ENCODE data around the gene ABCC4.

The ABCC4 gene, protein sequence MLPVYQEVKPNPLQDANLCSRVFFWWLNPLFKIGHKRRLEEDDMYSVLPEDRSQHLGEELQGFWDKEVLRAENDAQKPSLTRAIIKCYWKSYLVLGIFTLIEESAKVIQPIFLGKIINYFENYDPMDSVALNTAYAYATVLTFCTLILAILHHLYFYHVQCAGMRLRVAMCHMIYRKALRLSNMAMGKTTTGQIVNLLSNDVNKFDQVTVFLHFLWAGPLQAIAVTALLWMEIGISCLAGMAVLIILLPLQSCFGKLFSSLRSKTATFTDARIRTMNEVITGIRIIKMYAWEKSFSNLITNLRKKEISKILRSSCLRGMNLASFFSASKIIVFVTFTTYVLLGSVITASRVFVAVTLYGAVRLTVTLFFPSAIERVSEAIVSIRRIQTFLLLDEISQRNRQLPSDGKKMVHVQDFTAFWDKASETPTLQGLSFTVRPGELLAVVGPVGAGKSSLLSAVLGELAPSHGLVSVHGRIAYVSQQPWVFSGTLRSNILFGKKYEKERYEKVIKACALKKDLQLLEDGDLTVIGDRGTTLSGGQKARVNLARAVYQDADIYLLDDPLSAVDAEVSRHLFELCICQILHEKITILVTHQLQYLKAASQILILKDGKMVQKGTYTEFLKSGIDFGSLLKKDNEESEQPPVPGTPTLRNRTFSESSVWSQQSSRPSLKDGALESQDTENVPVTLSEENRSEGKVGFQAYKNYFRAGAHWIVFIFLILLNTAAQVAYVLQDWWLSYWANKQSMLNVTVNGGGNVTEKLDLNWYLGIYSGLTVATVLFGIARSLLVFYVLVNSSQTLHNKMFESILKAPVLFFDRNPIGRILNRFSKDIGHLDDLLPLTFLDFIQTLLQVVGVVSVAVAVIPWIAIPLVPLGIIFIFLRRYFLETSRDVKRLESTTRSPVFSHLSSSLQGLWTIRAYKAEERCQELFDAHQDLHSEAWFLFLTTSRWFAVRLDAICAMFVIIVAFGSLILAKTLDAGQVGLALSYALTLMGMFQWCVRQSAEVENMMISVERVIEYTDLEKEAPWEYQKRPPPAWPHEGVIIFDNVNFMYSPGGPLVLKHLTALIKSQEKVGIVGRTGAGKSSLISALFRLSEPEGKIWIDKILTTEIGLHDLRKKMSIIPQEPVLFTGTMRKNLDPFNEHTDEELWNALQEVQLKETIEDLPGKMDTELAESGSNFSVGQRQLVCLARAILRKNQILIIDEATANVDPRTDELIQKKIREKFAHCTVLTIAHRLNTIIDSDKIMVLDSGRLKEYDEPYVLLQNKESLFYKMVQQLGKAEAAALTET (N-terminal part only)

DNA sequence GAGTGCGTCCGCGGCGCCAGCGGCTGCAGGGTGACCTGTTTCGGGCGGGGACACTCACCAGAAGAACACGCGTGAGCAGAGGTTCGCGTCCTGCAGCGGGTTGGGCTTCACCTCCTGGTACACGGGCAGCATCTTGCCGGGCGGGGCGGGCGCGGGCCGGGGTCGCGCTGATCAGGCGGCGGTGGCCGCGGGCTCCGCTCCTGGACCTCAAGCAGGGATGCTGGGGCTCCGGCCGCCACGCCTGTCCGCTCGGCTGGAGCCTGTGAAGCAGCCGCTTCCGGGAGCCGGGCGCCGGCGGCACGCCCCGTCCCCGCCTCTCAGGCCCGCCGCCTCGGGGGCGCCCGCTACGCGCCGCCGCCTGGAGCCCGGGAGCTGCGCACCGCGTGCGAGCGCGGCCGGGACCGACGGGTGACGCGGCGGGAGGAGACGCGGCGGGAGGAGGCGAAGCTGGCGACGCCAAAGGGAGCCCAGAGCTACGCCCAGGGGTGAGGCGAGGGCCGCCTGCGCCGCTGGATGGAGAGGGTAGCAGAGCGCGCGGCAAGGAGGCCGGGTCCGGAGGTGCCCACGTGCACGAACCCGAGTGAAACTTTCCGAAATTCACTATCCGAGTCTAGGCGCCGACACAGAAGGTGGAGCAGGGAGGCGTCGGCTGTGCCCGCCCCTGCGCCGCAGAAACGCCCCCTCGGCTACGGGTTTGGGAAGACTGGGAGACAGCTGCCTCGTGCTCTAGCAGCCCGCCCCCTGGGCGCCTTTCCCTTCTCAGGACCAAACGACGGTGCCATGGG is at the start of gene ABCC4:
Gene ABCC4 (minus strand): TSS at position 269 of the 785 bp plus-strand sequence. CDS start 137 bp downstream, at position 132.
- DNase-seq (ENCODE audit: low read depth), result no peak
- no peak for TF ChIP-seq CTCF (IDR thresholded peaks at IDR 0.05; ENCODE audit: control insufficient read depth, insufficient read depth, low read depth, low read length, missing control alignments)
- H3K4me3 ChIP-seq (ENCODE audit: control insufficient read depth, low read depth, low read length), result peak within 1 kb of the TSS; percentile 70

DNA sequence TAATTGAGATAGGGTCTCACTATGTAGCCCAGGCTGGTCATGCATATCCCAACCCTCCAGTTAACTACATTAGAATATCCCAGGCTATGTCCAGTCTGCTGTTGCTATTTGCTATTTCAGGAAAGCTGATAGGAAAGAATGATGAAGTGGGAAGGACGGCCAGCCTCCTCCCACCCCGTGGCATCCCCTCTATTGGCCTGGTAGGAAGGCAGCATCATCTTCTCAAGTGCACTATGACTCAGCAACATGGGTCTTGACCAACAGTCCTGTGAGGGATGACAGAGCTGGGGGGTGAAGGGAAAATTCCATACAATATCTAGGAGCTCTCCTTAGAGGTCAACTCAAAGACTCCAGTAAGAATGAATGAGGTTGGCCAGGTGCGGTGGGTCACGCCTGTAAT is 48.0 kb upstream of the ABCC4 start:
- H3K4me3 ChIP-seq (ENCODE audit: control insufficient read depth, low read depth, low read length), result no peak overlapping the region
- no peak for DNase-seq (ENCODE audit: low read depth)
- TF ChIP-seq CTCF (IDR thresholded peaks at IDR 0.05; ENCODE audit: control insufficient read depth, insufficient read depth, low read depth, low read length, missing control alignments), result no peak

DNA sequence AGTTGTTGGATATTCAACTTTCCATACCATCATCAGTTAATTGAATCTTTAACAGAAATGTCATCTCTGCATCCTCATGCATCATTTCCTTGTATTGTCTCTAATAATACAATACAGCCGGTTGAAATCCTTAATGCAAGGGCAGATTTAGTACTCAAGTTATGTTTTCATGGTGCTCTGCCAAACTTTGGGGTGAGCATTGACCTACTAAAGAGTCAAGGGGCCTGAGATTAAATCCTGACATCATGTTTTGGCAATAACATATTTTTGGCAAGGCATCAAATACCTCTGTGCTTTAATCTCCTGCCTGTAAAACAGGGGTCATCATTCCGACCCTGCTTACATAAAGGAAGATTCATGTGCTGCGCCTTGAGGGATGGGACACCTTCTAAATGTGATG is 42.7 kb upstream of the ABCC4 start:
- no peak for TF ChIP-seq CTCF (IDR thresholded peaks at IDR 0.05; ENCODE audit: control insufficient read depth, insufficient read depth, low read depth, low read length, missing control alignments)
- no peak for DNase-seq (ENCODE audit: low read depth)
- H3K4me3 ChIP-seq (ENCODE audit: control insufficient read depth, low read depth, low read length), result no peak overlapping the region

DNA sequence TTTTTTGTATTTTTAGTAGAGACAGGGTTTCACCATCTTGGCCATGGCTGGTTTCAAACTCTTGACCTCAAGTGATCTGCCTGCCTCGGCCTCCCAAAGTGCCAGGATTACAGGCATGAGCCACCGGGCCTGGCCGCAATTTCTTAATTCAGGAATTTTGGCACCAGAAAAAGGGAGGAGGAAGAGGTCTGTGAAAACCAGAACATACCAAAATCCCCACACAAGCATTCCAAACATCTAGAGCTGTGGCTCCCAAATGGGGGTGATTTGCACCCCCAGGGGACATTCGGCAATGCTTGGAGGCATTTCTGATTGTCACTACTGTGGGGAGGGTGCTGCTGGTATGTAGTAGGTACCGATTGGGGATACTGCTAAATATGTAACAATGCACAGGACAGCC is 40.2 kb upstream of the ABCC4 start:
- no peak overlapping the region for H3K4me3 ChIP-seq (ENCODE audit: control insufficient read depth, low read depth, low read length)
- peak; percentile 23 for DNase-seq (ENCODE audit: low read depth)
- TF ChIP-seq CTCF (IDR thresholded peaks at IDR 0.05; ENCODE audit: control insufficient read depth, insufficient read depth, low read depth, low read length, missing control alignments), result no peak

DNA sequence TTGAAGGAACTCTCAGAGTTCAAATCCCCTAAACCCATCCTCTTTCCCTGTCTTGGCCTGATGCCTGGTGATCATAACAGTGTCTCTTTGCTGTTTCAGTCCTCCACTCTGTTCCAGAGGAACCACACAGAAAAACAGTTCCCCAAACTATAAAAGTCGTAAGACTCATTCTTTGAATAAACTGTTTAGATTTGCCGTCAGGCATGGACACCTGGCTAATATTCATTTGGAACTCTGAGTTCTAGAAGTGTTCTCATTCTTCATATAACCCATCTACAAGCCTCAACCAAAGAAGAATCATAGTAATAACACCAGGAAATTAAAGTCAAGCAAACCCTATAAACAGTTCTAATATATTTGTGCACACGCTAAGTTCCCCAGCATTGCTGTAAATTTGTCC is 37.7 kb upstream of the ABCC4 start:
- DNase-seq (ENCODE audit: low read depth), result no peak
- no peak for TF ChIP-seq CTCF (IDR thresholded peaks at IDR 0.05; ENCODE audit: control insufficient read depth, insufficient read depth, low read depth, low read length, missing control alignments)
- H3K4me3 ChIP-seq (ENCODE audit: control insufficient read depth, low read depth, low read length), result no peak overlapping the region

Data from AG09309 (cell line).